HL-60 (cell line): ENCODE measurements around the gene RTKN.
A peak's percentile ranks its signal among the peaks of the same experiment; 100 is the strongest.
"Not testable (repeated sequence)": the region's sequence is repeated elsewhere in the genome, so short reads cannot be mapped to it uniquely, and the experiment has no call there.

Source experiments
- DNase-seq, 2 experiments: peaks; one replicate each; pipeline ENCODE4 v3.0.0-alpha.2; 2010 to 2020; ENCODE audit warnings: low read depth in 1 of 2, low spot score in 1 of 2
- H3K27ac ChIP-seq: fragments of 250-450 bp; sonication (Bioruptor Pico); replicated peaks from 2 replicates; pipeline ENCODE4 v1.5.1; 2020; ENCODE audit warnings: mild to moderate bottlenecking, moderate library complexity
- H3K27me3 ChIP-seq: fragments of 250-450 bp; sonication (Bioruptor Pico); 2 replicates; pipeline ENCODE4 v1.5.1; 2021; ENCODE audit warnings: mild to moderate bottlenecking, moderate library complexity; ENCODE audit not compliant: insufficient read depth, poor library complexity, severe bottlenecking
- H3K4me3 ChIP-seq: replicated peaks from 2 replicates; pipeline ENCODE4 v1.5.1; 2011; ENCODE audit warnings: mild to moderate bottlenecking, control low read depth, low read length; ENCODE audit not compliant: insufficient read depth
- GABPA ChIP-seq: IDR thresholded peaks from 2 replicates; pipeline ENCODE4 v1.6.1; 2012; ENCODE audit warnings: low read depth
- POLR2AphosphoS5 ChIP-seq: IDR thresholded peaks from 2 replicates; pipeline ENCODE4 v1.6.1; 2012; ENCODE audit warnings: low read depth
- REST ChIP-seq: IDR thresholded peaks from 2 replicates; pipeline ENCODE4 v1.6.1; 2012; ENCODE audit warnings: low read depth; ENCODE audit not compliant: insufficient replicate concordance
- SPI1 ChIP-seq: IDR thresholded peaks from 2 replicates; pipeline ENCODE4 v1.6.1; 2012; ENCODE audit warnings: low read depth, mild to moderate bottlenecking, borderline replicate concordance
- TF ChIP-seq, protein P1 (sequence below): IDR thresholded peaks from one replicate; pipeline ENCODE4 v1.5.1; 2011; ENCODE audit warnings: low read length, control low read depth, inconsistent platforms; ENCODE audit not compliant: insufficient read depth

The RTKN gene

GRCh38 chr2:74421221-74421870 is 20.4 kb downstream of the RTKN start, which contains the start of the genes C2orf81 and WDR54:
Gene C2orf81, minus strand, starts transcription at chr2:74421619. Its CDS starts 59 bp downstream, at chr2:74421560.
Gene WDR54, plus strand, starts transcription at chr2:74421730. Its CDS starts 424 bp downstream, at chr2:74422154.
- peak within 1 kb of the TSS; percentile 92 for H3K4me3 ChIP-seq
- peak within 1 kb of the TSS; percentile 40 for H3K27ac ChIP-seq
- DNase-seq, result peak; percentile 74 to 85
- TF ChIP-seq POLR2AphosphoS5 (no peak), SPI1 (peak; percentile 64; the same call in 1 of the 2 replicates), GABPA (no peak), REST (no peak)
- TF ChIP-seq, protein P1, sequence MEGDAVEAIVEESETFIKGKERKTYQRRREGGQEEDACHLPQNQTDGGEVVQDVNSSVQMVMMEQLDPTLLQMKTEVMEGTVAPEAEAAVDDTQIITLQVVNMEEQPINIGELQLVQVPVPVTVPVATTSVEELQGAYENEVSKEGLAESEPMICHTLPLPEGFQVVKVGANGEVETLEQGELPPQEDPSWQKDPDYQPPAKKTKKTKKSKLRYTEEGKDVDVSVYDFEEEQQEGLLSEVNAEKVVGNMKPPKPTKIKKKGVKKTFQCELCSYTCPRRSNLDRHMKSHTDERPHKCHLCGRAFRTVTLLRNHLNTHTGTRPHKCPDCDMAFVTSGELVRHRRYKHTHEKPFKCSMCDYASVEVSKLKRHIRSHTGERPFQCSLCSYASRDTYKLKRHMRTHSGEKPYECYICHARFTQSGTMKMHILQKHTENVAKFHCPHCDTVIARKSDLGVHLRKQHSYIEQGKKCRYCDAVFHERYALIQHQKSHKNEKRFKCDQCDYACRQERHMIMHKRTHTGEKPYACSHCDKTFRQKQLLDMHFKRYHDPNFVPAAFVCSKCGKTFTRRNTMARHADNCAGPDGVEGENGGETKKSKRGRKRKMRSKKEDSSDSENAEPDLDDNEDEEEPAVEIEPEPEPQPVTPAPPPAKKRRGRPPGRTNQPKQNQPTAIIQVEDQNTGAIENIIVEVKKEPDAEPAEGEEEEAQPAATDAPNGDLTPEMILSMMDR, result no peak
- peaks cover 5% of the 10 kb centered on the region for H3K27me3 ChIP-seq

DNA sequence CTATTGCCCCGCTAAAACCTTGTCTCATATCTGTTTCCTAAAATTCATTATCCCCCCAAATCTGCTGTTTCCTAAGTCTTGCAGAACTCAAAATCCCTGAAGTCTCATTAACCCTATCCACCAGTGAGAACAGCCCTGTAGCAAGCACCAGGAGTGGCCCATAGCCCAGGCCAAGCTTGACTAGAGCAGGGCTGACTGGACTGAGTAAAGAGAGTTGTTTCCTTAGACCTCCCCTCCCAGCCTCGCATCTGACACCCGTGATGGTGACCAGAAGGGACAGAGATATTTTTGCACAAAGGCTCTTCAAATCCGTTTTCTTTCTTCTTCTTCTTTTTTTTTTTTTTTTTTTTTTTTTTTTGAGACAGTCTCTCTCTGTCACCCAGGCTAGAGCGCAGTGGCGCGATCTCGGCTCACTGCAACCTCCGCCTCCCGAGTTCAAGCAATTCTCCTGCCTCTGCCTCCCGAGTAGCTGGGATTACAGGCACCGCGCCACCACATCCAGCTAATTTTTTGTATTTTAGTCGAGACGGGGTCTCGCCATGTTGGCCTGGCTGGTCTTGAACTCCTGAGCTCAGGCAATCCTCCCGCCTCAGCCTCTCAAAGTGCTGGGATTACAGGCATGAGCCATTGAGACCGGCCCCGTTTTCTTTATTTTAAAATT is 21.2 kb downstream of the RTKN start:
- H3K27ac ChIP-seq, DNase-seq: not testable (repeated sequence)

DNA sequence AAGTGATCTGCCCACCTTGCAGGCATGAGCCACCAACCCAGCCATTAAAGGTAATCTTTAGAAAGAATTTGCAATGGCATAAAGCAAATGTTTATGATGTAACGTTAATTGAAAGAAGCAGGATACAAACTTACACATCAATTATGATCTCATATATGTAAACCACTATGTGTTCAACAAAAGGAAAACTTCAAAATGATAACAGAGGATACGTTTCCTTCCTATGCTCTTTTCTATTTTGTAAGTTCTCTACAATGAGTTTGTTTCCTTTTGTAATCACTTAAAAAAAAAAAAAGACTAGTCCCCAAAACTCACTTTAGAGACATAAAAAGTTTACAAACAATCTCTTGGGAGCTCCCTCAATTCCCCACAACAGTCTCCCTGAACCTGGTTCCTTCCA is 21.7 kb downstream of the RTKN start:
- TF ChIP-seq, protein P1, result no peak
- no peak for TF ChIP-seq POLR2AphosphoS5
- TF ChIP-seq GABPA, result no peak
- TF ChIP-seq REST, result no peak
- no peak for TF ChIP-seq SPI1
- Histone ChIP-seq H3K27me3 (peaks cover 18% of the 10 kb centered on the region), H3K27ac (no peak overlapping the region), H3K4me3 (no peak overlapping the region)
- no peak for DNase-seq

More for the DNA sequence above, 21.2 kb downstream of the RTKN start:
- peak overlapping the region; percentile 92 for H3K4me3 ChIP-seq
- H3K27me3 ChIP-seq, result peaks cover 12% of the 10 kb centered on the region

GRCh38 chr2:74419345-74419744 is 22.4 kb downstream of the RTKN start:
- H3K4me3 ChIP-seq, result no peak overlapping the region
- no peak for DNase-seq
- H3K27me3 ChIP-seq, result peaks cover 24% of the 10 kb centered on the region
- TF ChIP-seq POLR2AphosphoS5, result no peak
- TF ChIP-seq SPI1, result no peak
- TF ChIP-seq REST, result no peak
- TF ChIP-seq, protein P1, result no peak
- TF ChIP-seq GABPA, result no peak
- no peak overlapping the region for H3K27ac ChIP-seq
